HEK293 (cell line): ENCODE results near the gene COL25A1.
A peak's percentile ranks its signal among the peaks of the same experiment; 100 is the strongest.

ENCODE experiments used
- CTCF ChIA-PET: fragments of 350-600 bp; formaldehyde crosslinking; extraction: SDS; loops from one replicate; lab custom pipeline; 2021; ENCODE audit warnings: antibody characterized with exemption; lab: Yijun Ruan, JAX
- POLR2A ChIA-PET: fragments of 300-600 bp; formaldehyde crosslinking; extraction: SDS; loops from one replicate; lab custom pipeline; 2020; ENCODE audit warnings: antibody characterized with exemption, inconsistent platforms; lab: Yijun Ruan, JAX
- H3K27ac ChIP-seq: fragments of 200-500 bp; sonication (Bioruptor generic); 2 replicates; pipeline ENCODE4 v1.5.1; 2014; ENCODE audit warnings: low read depth, low read length, control low read depth, inconsistent platforms; ENCODE audit errors: extremely low read depth
- H3K36me3 ChIP-seq, 2 experiments: fragments of 200-500 bp in 1 of 2; sonication (Bioruptor generic) in 1 of 2; 1 replicate in 1 of 2; 2 replicates in 1 of 2; pipeline ENCODE4 v1.5.1; 2014 to 2017; ENCODE audit warnings: inconsistent platforms in 2 of 2, low read length in 2 of 2; ENCODE audit not compliant: control insufficient read depth in 2 of 2, insufficient read depth in 1 of 2
- H3K4me1 ChIP-seq: fragments of 200-500 bp; sonication (Bioruptor generic); 2 replicates; pipeline ENCODE4 v1.5.1; 2014; ENCODE audit warnings: mild to moderate bottlenecking, low read length, inconsistent platforms; ENCODE audit not compliant: control insufficient read depth, insufficient read depth
- H3K4me3 ChIP-seq: 2 replicates; pipeline ENCODE4 v1.5.1; 2011; ENCODE audit warnings: low read depth, mild to moderate bottlenecking, control low read depth, low read length, moderate library complexity
- H3K9me3 ChIP-seq: fragments of 200-500 bp; sonication (Bioruptor generic); 2 replicates; pipeline ENCODE4 v1.5.1; 2014; ENCODE audit warnings: low read depth, low read length, inconsistent platforms; ENCODE audit not compliant: control insufficient read depth, insufficient read depth
- EGR2 ChIP-seq: fragments of 450-650 bp; formaldehyde crosslinking; IDR thresholded peaks from 2 replicates; pipeline ENCODE4 v1.5.1; 2016; ENCODE audit warnings: low read depth, missing biosample characterization, missing genetic modification characterization
- HOXA7 ChIP-seq: sonication (generic); formaldehyde crosslinking; IDR thresholded peaks from 2 replicates; pipeline ENCODE4 v1.8.1; 2022; ENCODE audit warnings: missing genetic modification reagents, borderline replicate concordance
- IKZF3 ChIP-seq: fragments of 450-650 bp; IDR thresholded peaks from 2 replicates; pipeline ENCODE4 v1.5.0; 2018; ENCODE audit warnings: missing biosample characterization, mild to moderate bottlenecking, missing genetic modification characterization, moderate library complexity
- KLF1 ChIP-seq: fragments of 450-650 bp; formaldehyde crosslinking; IDR thresholded peaks from 2 replicates; pipeline ENCODE4 v1.5.1; 2016; ENCODE audit warnings: missing biosample characterization, missing genetic modification characterization
- MZF1 ChIP-seq: fragments of 450-650 bp; formaldehyde crosslinking; IDR thresholded peaks from 2 replicates; pipeline ENCODE4 v1.5.1; 2017; ENCODE audit warnings: missing biosample characterization, missing genetic modification characterization, borderline replicate concordance
- PRDM6 ChIP-seq: fragments of 450-650 bp; formaldehyde crosslinking; IDR thresholded peaks from 2 replicates; pipeline ENCODE4 v1.5.1; 2017; ENCODE audit warnings: missing biosample characterization, missing genetic modification characterization
- REPIN1 ChIP-seq: fragments of 450-650 bp; formaldehyde crosslinking; IDR thresholded peaks from 2 replicates; pipeline ENCODE4 v1.5.1; 2017; ENCODE audit warnings: missing biosample characterization, missing genetic modification characterization, low read depth
- SP7 ChIP-seq: fragments of 450-650 bp; formaldehyde crosslinking; IDR thresholded peaks from 2 replicates; pipeline ENCODE4 v1.5.1; 2016; ENCODE audit warnings: missing biosample characterization, missing genetic modification characterization
- YY1 ChIP-seq: fragments of 450-650 bp; formaldehyde crosslinking; IDR thresholded peaks from 2 replicates; pipeline ENCODE4 v1.5.1; 2018; ENCODE audit warnings: missing biosample characterization, missing genetic modification characterization
- ZBTB1 ChIP-seq: fragments of 450-650 bp; formaldehyde crosslinking; IDR thresholded peaks from 2 replicates; pipeline ENCODE4 v1.5.1; 2016; ENCODE audit warnings: missing biosample characterization, missing genetic modification characterization
- ZBTB6 ChIP-seq: fragments of 450-650 bp; formaldehyde crosslinking; IDR thresholded peaks from 2 replicates; pipeline ENCODE4 v1.5.1; 2017; ENCODE audit warnings: missing biosample characterization, missing genetic modification characterization
- ZIC2 ChIP-seq: fragments of 450-650 bp; formaldehyde crosslinking; IDR thresholded peaks from 2 replicates; pipeline ENCODE4 v1.5.1; 2016; ENCODE audit warnings: missing biosample characterization, missing genetic modification characterization
- ZNF112 ChIP-seq: fragments of 450-650 bp; formaldehyde crosslinking; IDR thresholded peaks from 2 replicates; pipeline ENCODE4 v1.5.0; 2017; ENCODE audit warnings: missing biosample characterization, missing genetic modification characterization
- ZNF121 ChIP-seq: fragments of 450-650 bp; formaldehyde crosslinking; IDR thresholded peaks from 2 replicates; pipeline ENCODE4 v1.5.1; 2016; ENCODE audit warnings: missing biosample characterization, missing genetic modification characterization
- ZNF146 ChIP-seq: fragments of 450-650 bp; formaldehyde crosslinking; IDR thresholded peaks from 2 replicates; pipeline ENCODE4 v1.5.1; 2016; ENCODE audit warnings: missing biosample characterization, missing genetic modification characterization
- ZNF157 ChIP-seq: fragments of 450-650 bp; formaldehyde crosslinking; IDR thresholded peaks from 2 replicates; pipeline ENCODE4 v1.5.1; 2016; ENCODE audit warnings: missing biosample characterization, missing genetic modification characterization
- ZNF16 ChIP-seq: fragments of 450-650 bp; formaldehyde crosslinking; IDR thresholded peaks from 2 replicates; pipeline ENCODE4 v1.5.1; 2016; ENCODE audit warnings: low read depth, missing biosample characterization, missing genetic modification characterization
- ZNF174 ChIP-seq: fragments of 450-650 bp; formaldehyde crosslinking; IDR thresholded peaks from 2 replicates; pipeline ENCODE4 v1.5.0; 2017; ENCODE audit warnings: missing biosample characterization, mild to moderate bottlenecking, missing genetic modification characterization
- ZNF214 ChIP-seq: fragments of 450-650 bp; formaldehyde crosslinking; IDR thresholded peaks from 2 replicates; pipeline ENCODE4 v1.5.1; 2017; ENCODE audit warnings: missing biosample characterization, mild to moderate bottlenecking, missing genetic modification characterization, borderline replicate concordance
- ZNF248 ChIP-seq: fragments of 450-650 bp; formaldehyde crosslinking; IDR thresholded peaks from 2 replicates; pipeline ENCODE4 v1.5.1; 2017; ENCODE audit warnings: missing biosample characterization, missing genetic modification characterization
- ZNF335 ChIP-seq: fragments of 450-650 bp; formaldehyde crosslinking; conservative IDR thresholded peaks from 2 replicates; pipeline ENCODE4 v1.5.1; 2016; ENCODE audit warnings: missing biosample characterization, missing genetic modification characterization
- ZNF354C ChIP-seq: fragments of 450-650 bp; formaldehyde crosslinking; IDR thresholded peaks from 2 replicates; pipeline ENCODE4 v1.5.1; 2016; ENCODE audit warnings: missing biosample characterization, missing genetic modification characterization, low read depth, borderline replicate concordance
- ZNF366 ChIP-seq: fragments of 450-650 bp; formaldehyde crosslinking; conservative IDR thresholded peaks from 2 replicates; pipeline ENCODE4 v1.5.1; 2016; ENCODE audit warnings: missing biosample characterization, missing genetic modification characterization
- ZNF391 ChIP-seq: fragments of 450-650 bp; formaldehyde crosslinking; IDR thresholded peaks from 2 replicates; pipeline ENCODE4 v1.5.1; 2016; ENCODE audit warnings: low read depth, missing biosample characterization, missing genetic modification characterization, borderline replicate concordance
- ZNF416 ChIP-seq: fragments of 450-650 bp; formaldehyde crosslinking; IDR thresholded peaks from 2 replicates; pipeline ENCODE4 v1.5.1; 2016; ENCODE audit warnings: missing biosample characterization, missing genetic modification characterization
- ZNF580 ChIP-seq: fragments of 450-650 bp; formaldehyde crosslinking; IDR thresholded peaks from 2 replicates; pipeline ENCODE4 v1.5.1; 2016; ENCODE audit warnings: missing biosample characterization, missing genetic modification characterization
- ZNF626 ChIP-seq: fragments of 450-650 bp; sonication (Bioruptor Pico); formaldehyde crosslinking; IDR thresholded peaks from 2 replicates; pipeline ENCODE4 v1.5.1; 2018; ENCODE audit warnings: missing biosample characterization, missing genetic modification characterization, inconsistent platforms
- ZNF639 ChIP-seq: fragments of 450-650 bp; formaldehyde crosslinking; IDR thresholded peaks from 2 replicates; pipeline ENCODE4 v1.5.1; 2016; ENCODE audit warnings: missing biosample characterization, missing genetic modification characterization
- ZNF664 ChIP-seq: fragments of 450-650 bp; formaldehyde crosslinking; IDR thresholded peaks from 2 replicates; pipeline ENCODE4 v1.5.1; 2016; ENCODE audit warnings: missing biosample characterization, missing genetic modification characterization
- ZNF701 ChIP-seq: fragments of 450-650 bp; formaldehyde crosslinking; IDR thresholded peaks from 2 replicates; pipeline ENCODE4 v1.5.1; 2016; ENCODE audit warnings: missing biosample characterization, missing genetic modification characterization
- ZNF747 ChIP-seq: fragments of 450-650 bp; formaldehyde crosslinking; IDR thresholded peaks from 2 replicates; pipeline ENCODE4 v1.5.1; 2016; ENCODE audit warnings: missing biosample characterization, missing genetic modification characterization
- ZSCAN4 ChIP-seq: fragments of 450-650 bp; formaldehyde crosslinking; IDR thresholded peaks from 2 replicates; pipeline ENCODE4 v1.5.1; 2017; ENCODE audit warnings: missing biosample characterization, missing genetic modification characterization

Gene COL25A1

GRCh38 chr4:108943371-108943770 is 359.1 kb downstream of the COL25A1 start:
- Histone ChIP-seq H3K4me1 (no peaks in the 10 kb centered on the region), H3K27ac (no peak overlapping the region), H3K36me3 (no peaks in the 10 kb centered on the region), H3K4me3 (no peak overlapping the region)
- POLR2A ChIA-PET: no interaction called here
- CTCF ChIA-PET: no interaction called here
- TF ChIP-seq EGR2 (tag by site-specific recombination) (no peak), REPIN1 (tag by site-specific recombination) (no peak), SP7 (tag by site-specific recombination) (no peak), HOXA7 (CRISPR knock-in tag) (no peak), PRDM6 (no peak), ZNF157 (no peak), ZBTB6 (no peak), ZBTB1 (tag by site-specific recombination) (no peak), ZNF248 (no peak)
- TF ChIP-seq, all 188 proteins: peak for 0
- H3K9me3 ChIP-seq: no peaks in the 10 kb centered on the region

GRCh38 chr4:108941904-108942430 is 360.5 kb downstream of the COL25A1 start:
- POLR2A ChIA-PET: no interaction called here
- CTCF ChIA-PET: no interaction called here
- TF ChIP-seq ZNF391 (tag by site-specific recombination): peak; percentile 89; the same call in 1 of the 2 replicates
- no peak for TF ChIP-seq ZNF580 (tag by site-specific recombination)
- TF ChIP-seq ZNF416 (tag by site-specific recombination): no peak
- no peak for TF ChIP-seq ZNF664 (tag by site-specific recombination)
- TF ChIP-seq YY1: 0 out of 2 replicates have a peak, but pooled peaks have one; percentile 10
- TF ChIP-seq ZNF16 (tag by site-specific recombination): no peak
- TF ChIP-seq ZNF701: no peak
- no peak for TF ChIP-seq ZNF747 (tag by site-specific recombination)
- TF ChIP-seq EGR2 (tag by site-specific recombination): no peak
- no peak for TF ChIP-seq ZNF354C (tag by site-specific recombination)
- no peak for TF ChIP-seq ZNF121 (tag by site-specific recombination)
- TF ChIP-seq ZNF335: no peak
- peak; percentile 79 for TF ChIP-seq IKZF3 (tag by site-specific recombination)
- TF ChIP-seq ZNF366: peak; percentile 95
- TF ChIP-seq KLF1 (tag by site-specific recombination): peak; percentile 48
- TF ChIP-seq ZNF626 (tag by site-specific recombination): no peak
- 0 out of 2 replicates have a peak, but pooled peaks have one; percentile 29 for TF ChIP-seq ZSCAN4 (tag by site-specific recombination)
- no peak for TF ChIP-seq ZNF112 (tag by site-specific recombination)
- no peak for TF ChIP-seq ZNF174
- TF ChIP-seq ZNF214: no peak
- no peak; the same call in 1 of the 2 replicates for TF ChIP-seq ZIC2 (tag by site-specific recombination)
- 0 out of 2 replicates have a peak, but pooled peaks have one; percentile 33 for TF ChIP-seq MZF1 (tag by site-specific recombination)
- TF ChIP-seq ZNF146 (tag by site-specific recombination): peak; percentile 55; the same call in 1 of the 2 replicates
- TF ChIP-seq ZNF639 (tag by site-specific recombination): peak; percentile 98

More at GRCh38 chr4:108941904-108942430, 360.5 kb downstream of the COL25A1 start:
- no peaks in the 10 kb centered on the region for H3K4me1 ChIP-seq
- no peak overlapping the region for H3K4me3 ChIP-seq
- no peak overlapping the region for H3K27ac ChIP-seq
- no peaks in the 10 kb centered on the region for H3K9me3 ChIP-seq
- no peaks in the 10 kb centered on the region for H3K36me3 ChIP-seq
